ENCODE results near the gene VSIG2. TPM values are rescaled to one million over a fixed set of nuclear protein-coding genes. Genes with fewer than 3 reads are reported as not detected.

The VSIG2 gene
- total RNA-seq, 4 donors from 2014 or later: not detected

DNA sequence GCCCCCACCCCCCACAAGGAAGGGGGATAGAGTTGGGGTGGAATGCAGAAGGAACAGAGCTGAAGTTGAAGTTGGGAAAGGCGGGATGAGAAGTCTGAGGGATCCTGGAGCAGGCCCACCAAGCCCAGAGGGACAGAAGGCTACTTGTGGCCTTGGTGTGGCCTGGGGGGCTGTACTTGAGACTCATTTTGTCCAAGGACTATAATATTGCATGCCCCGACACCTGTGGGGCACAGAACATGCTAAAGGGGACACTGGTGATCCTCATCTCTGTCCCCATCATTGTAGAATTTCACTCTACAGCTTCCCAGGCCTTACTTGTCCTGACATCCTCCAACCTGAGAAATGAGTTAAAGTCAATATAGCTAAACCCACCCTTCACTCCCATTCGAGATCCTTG lies 8.8 kb upstream of the VSIG2 start:
- no peak for DNase-seq
- Histone ChIP-seq H3K9me3 (no peaks in the 10 kb centered on the region), H3K4me3 (peak overlapping the region in 3 of 4 donors; percentile 6 to 62 (median 49)), H3K36me3 (peaks cover 0 to 11% (median 0%) of the 10 kb centered on the region in 3 donors), H3K4me1 (peaks cover 6 to 42% (median 19%) of the 10 kb centered on the region in 4 donors), H3K27me3 (peaks cover 0 to 31% of the 10 kb centered on the region in 2 donors), H3K27ac (peak overlapping the region in 3 of 4 donors; percentile 37 to 66 (median 51))
- TF ChIP-seq POLR2A (IDR thresholded peaks at IDR 0.05): no peak
- TF ChIP-seq, protein P1, sequence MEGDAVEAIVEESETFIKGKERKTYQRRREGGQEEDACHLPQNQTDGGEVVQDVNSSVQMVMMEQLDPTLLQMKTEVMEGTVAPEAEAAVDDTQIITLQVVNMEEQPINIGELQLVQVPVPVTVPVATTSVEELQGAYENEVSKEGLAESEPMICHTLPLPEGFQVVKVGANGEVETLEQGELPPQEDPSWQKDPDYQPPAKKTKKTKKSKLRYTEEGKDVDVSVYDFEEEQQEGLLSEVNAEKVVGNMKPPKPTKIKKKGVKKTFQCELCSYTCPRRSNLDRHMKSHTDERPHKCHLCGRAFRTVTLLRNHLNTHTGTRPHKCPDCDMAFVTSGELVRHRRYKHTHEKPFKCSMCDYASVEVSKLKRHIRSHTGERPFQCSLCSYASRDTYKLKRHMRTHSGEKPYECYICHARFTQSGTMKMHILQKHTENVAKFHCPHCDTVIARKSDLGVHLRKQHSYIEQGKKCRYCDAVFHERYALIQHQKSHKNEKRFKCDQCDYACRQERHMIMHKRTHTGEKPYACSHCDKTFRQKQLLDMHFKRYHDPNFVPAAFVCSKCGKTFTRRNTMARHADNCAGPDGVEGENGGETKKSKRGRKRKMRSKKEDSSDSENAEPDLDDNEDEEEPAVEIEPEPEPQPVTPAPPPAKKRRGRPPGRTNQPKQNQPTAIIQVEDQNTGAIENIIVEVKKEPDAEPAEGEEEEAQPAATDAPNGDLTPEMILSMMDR (IDR thresholded peaks at IDR 0.05): no peak

DNA sequence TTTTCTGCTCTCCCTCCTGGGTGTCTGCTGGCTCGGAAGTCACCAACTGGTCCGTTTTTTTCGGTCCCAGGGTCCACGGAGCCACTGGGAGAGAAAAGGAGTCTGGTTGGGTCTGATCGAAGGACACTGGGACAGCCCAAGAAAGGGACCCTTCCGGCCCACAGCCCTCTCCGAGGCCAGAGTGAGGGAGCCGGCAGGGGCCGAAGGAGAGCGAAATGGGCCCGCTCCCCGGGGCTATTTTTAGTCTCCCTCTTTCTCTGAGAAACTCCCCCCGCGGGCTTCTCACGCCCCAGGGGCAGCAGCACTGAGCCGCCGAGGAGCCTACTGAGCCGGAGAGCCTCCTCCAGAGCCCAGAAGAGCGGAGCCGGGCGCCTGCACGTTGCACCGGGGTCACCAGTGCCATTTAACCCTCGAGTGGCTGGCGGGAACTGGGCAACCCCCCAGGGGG lies 8.2 kb upstream of the VSIG2 start:
- Histone ChIP-seq H3K27ac (peak overlapping the region; percentile 25 to 66 (median 44)), H3K9me3 (no peaks in the 10 kb centered on the region), H3K4me3 (peak overlapping the region in 3 of 4 donors; percentile 12 to 62 (median 49)), H3K4me1 (peaks cover 6 to 42% (median 19%) of the 10 kb centered on the region in 4 donors), H3K27me3 (peaks cover 0 to 31% of the 10 kb centered on the region in 2 donors), H3K36me3 (peaks cover 0 to 5% (median 0%) of the 10 kb centered on the region in 3 donors)
- DNase-seq: peak in 1 of 3 donors; percentile 44
- TF ChIP-seq POLR2A (IDR thresholded peaks at IDR 0.05): no peak
- TF ChIP-seq, protein P1 (IDR thresholded peaks at IDR 0.05): no peak

DNA sequence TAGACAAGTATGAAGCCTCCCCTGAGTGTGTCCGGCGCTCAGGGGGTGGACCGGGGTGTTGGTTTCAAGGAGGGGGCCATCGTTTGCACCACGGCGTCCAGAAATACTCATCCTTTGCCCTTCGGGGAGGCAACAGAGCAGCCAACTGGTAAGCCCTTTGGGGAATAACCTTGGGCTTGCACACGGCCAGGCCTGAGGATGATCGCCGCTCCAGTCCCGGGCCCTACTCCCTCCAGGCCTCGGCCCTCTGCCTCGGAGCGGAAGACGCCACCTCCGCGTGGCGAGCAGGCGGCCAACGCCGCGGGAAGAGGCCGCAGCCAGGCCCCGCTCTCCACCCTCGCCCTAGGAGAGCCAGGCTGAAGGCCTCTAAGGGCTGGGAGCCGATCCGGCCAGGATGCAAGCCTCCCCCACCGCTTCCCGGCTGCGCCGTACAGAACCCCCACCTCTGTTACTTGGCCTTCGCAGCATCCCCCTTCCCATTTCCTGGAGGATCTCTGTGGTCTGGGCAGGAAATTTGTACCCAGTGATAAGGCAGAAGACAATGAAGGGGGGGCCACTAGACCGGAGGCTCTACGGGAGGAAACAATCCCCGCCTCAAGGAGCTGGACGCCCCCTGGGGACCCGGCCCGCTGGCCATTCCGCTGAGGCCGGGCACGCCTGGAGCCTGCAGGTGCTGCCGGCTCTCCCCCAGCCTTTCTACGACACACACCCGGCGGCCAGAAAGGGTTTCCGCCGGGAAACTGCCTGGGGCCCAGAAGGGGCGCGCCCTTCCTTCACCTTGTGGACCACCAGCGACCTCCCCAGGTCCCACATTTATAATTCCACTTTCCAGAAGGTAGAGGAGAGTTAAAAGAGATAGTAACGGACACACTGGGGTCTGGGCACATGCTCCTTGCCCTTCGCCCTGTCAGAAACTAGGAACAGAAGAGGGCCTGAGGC lies 7.5 kb upstream of the VSIG2 start:
- Histone ChIP-seq H3K4me1 (peaks cover 6 to 42% (median 19%) of the 10 kb centered on the region in 4 donors), H3K4me3 (peak overlapping the region in 3 of 4 donors; percentile 18 to 62 (median 49)), H3K27me3 (peaks cover 0 to 31% of the 10 kb centered on the region in 2 donors), H3K27ac (peak overlapping the region; percentile 25 to 66 (median 44)), H3K9me3 (no peaks in the 10 kb centered on the region), H3K36me3 (no peaks in the 10 kb centered on the region)
- no peak for DNase-seq
- no peak for TF ChIP-seq POLR2A (IDR thresholded peaks at IDR 0.05)
- TF ChIP-seq, protein P1 (IDR thresholded peaks at IDR 0.05): no peak

DNA sequence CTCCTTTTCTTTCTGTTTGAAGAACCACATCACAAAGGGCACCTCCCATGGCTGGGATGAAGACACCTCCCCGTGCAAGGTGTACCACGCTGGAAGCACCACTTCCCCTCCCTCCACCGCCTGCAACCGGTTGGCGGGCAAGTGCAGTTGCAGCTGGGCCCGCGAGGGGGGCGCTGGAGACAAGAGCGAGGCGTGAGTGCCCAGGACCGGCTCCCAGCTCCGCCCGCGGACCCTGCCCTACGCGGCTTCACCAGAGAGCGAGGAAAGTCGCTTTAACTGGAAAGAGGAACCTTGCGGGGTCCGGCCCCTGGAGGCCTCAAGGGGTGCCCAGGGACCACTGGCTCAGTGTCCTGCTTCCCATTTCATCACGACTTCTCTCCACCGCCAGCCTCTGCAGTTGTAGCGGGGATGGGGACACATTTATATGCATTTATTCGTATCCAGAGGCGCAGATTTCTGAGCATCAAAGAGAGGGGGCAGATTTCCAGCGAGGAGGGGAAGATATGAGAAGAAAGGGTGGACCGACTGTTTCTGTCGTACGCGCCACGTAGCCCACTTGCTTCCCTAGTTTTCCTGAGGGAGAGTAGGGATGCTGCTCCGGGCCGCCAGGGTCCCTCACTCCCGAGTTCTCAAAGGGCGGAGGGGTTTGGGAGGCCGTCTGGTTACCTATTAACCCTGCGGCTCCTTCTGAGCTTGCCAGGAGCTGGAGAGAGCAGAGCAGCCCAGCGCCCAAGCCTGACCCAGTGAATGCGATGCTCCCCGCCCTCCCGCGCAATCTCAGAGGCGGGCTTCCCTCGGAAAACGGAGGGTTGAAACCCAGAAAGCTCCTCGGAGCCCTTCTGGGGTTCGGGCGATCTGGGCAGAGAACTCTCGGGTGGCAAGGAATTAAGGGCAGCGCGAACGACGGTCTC lies 6.6 kb upstream of the VSIG2 start:
- Histone ChIP-seq H3K36me3 (no peaks in the 10 kb centered on the region), H3K9me3 (no peaks in the 10 kb centered on the region), H3K4me3 (peak overlapping the region in 3 of 4 donors; percentile 27 to 62 (median 49)), H3K4me1 (peaks cover 6 to 42% (median 19%) of the 10 kb centered on the region in 4 donors), H3K27ac (peak overlapping the region in 3 of 4 donors; percentile 10 to 66 (median 45)), H3K27me3 (peaks cover 0 to 31% of the 10 kb centered on the region in 2 donors)
- TF ChIP-seq, protein P1 (IDR thresholded peaks at IDR 0.05): peak; percentile 47 to 84 (median 73)
- TF ChIP-seq POLR2A (IDR thresholded peaks at IDR 0.05): no peak
- DNase-seq: peak; percentile 79 to 92 (median 90)

DNA sequence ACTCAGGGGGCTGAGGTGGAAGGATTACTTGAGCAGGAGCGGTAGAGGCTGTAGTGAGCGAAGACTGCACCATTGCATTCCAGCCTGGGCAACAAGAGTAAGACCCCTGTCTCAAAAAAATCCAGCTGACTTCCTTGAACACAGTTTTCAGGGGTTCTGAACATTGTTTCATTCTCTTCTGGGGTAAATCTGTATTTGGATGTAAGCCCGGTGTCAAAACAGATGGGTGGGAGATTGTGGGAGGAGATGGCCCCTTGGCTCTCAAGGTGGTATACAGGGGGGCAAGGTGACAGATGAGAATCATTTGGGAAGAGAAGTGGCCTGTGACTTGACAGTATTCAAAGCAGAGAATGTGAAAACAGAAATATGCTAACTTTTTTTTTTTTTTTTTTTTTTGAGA lies 5.3 kb upstream of the VSIG2 start:
- Histone ChIP-seq H3K27me3 (peaks cover 0 to 27% of the 10 kb centered on the region in 2 donors), H3K27ac (no peak overlapping the region), H3K4me3 (no peak overlapping the region), H3K36me3 (no peaks in the 10 kb centered on the region), H3K4me1 (peaks cover 6 to 40% (median 15%) of the 10 kb centered on the region in 4 donors), H3K9me3 (no peaks in the 10 kb centered on the region)
- no peak for DNase-seq
- TF ChIP-seq POLR2A (IDR thresholded peaks at IDR 0.05): no peak
- TF ChIP-seq, protein P1 (IDR thresholded peaks at IDR 0.05): no peak
